GM12891 (cell line): Measurements from ENCODE around the gene MTRF1L.

Source experiments
- PAX5 ChIP-seq: IDR thresholded peaks from 2 replicates; pipeline ENCODE4 v1.6.1; 2011; ENCODE audit warnings: low read length, moderate library complexity, mild to moderate bottlenecking; ENCODE audit not compliant: insufficient read depth, severe bottlenecking
- POLR2A ChIP-seq: IDR thresholded peaks from 2 replicates; pipeline ENCODE4 v1.6.1; 2011; ENCODE audit warnings: low read depth, low read length, control low read depth
- POLR2AphosphoS5 ChIP-seq: IDR thresholded peaks from 2 replicates; pipeline ENCODE4 v1.6.1; 2011; ENCODE audit warnings: low read depth, low read length, control low read depth
- POU2F2 ChIP-seq: IDR thresholded peaks from 2 replicates; pipeline ENCODE4 v1.6.1; 2011; ENCODE audit warnings: low read depth, mild to moderate bottlenecking, control low read depth, low read length, moderate library complexity
- SPI1 ChIP-seq: IDR thresholded peaks from 2 replicates; pipeline ENCODE4 v1.6.1; 2011; ENCODE audit warnings: low read depth, low read length, control low read depth
- TAF1 ChIP-seq: IDR thresholded peaks from 2 replicates; pipeline ENCODE4 v1.6.1; 2011; ENCODE audit warnings: low read depth, low read length, control low read depth

DNA sequence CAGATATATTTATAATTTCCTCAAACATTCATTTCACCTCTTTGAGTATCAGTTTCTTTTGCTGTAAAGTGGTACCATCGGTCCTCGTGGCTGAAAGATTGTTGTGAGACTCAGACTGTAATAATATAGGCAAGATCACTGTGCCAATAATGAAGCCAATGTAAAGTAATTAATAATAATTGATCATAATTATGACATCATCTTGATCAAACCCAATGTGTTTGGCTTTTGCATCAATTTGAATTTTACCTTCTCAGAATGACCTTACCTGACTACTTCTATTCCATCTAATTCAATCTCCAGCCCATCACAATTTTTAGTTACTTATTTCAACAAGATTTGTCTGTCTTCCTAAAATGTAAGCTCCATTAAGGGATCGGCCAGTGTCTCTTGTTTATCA, 15.8 kb upstream of the MTRF1L start:
- TF ChIP-seq POLR2AphosphoS5 (no peak), POLR2A (no peak), PAX5 (no peak), TAF1 (no peak), SPI1 (no peak), POU2F2 (no peak)
